ENCODE results near the gene ULK4. TPM values are rescaled to one million over a fixed set of nuclear protein-coding genes. Genes with fewer than 3 reads are reported as not detected.

ULK4 gene
- total RNA-seq, 1 experiment from 2014 or later = 8.7 TPM

GRCh38 chr3:41199866-41200668, 761.8 kb downstream of the ULK4 start:
- Histone ChIP-seq H3F3A (ENCODE audit: insufficient read depth, low read depth) (no peaks in the 10 kb centered on the region), H4K20me1 (ENCODE audit: insufficient read depth) (peaks cover 51% of the 10 kb centered on the region), H3K27me3 (ENCODE audit: insufficient read depth, low read depth) (no peaks in the 10 kb centered on the region), H2AFZ (no peak overlapping the region), H3K9me2 (ENCODE audit: insufficient read depth) (no peaks in the 10 kb centered on the region), H3K79me2 (ENCODE audit: low read depth) (peaks cover 55% of the 10 kb centered on the region), H3K4me1 (replicated peaks; ENCODE audit: insufficient read depth) (peaks cover 31% of the 10 kb centered on the region), H3K36me3 (ENCODE audit: low read depth) (peaks cover 12% of the 10 kb centered on the region), H3K4me2 (peak overlapping the region; percentile 99), H3K9me3 (ENCODE audit: insufficient read depth, low read depth) (no peaks in the 10 kb centered on the region), H3K4me3 (peak overlapping the region; percentile 95), H3K27ac (peak overlapping the region; percentile 89)
- peak in 1 of 2 experiments; percentile 17 for DNase-seq
- ChIA-PET POLR2A (ENCODE audit: unreplicated experiment) (interaction anchor here (0.6 to 0.9 kb wide), 4 partner anchors 11 to 742 kb away, joined by 3 to 7 read pairs (median 6); no protein-coding TSS in a partner anchor), CTCF (interaction anchor here (0.7 to 1.0 kb wide), 2 partner anchors 229 to 237 kb away, joined by 3 to 17 read pairs; no protein-coding TSS in a partner anchor)
- no peak for TF ChIP-seq CTCF (conservative IDR thresholded peaks at IDR 0.05)
- no peak for TF ChIP-seq EZH2 (IDR thresholded peaks at IDR 0.05; ENCODE audit: low read depth)
- intact Hi-C loops (cut with micrococcal nuclease; ENCODE audit: unreplicated experiment) = loop anchor here (2.0 to 10.0 kb wide), 6 partner anchors 83 to 885 kb away; partner anchors contain the start of gene RPL14
- BruUV-seq (replicated peaks) = no TSS peak

GRCh38 chr3:41198950-41199865, 762.7 kb downstream of the ULK4 start, which contains the start of gene CTNNB1:
Gene CTNNB1 (plus strand): TSS chr3:41199505. CDS start chr3:41224069, 24,564 bp downstream.
- no TSS peak for BruUV-seq (replicated peaks)
- TF ChIP-seq EZH2 (IDR thresholded peaks at IDR 0.05; ENCODE audit: low read depth) = no peak
- TF ChIP-seq CTCF (conservative IDR thresholded peaks at IDR 0.05) = no peak
- Histone ChIP-seq H3K4me3 (peak within 1 kb of the TSS; percentile 95), H3K9me2 (ENCODE audit: insufficient read depth) (no peaks in the 10 kb centered on the region), H3K36me3 (ENCODE audit: low read depth) (peaks cover 8% of the 10 kb centered on the region), H3K79me2 (ENCODE audit: low read depth) (peaks cover 47% of the 10 kb centered on the region), H3K4me2 (peak within 1 kb of the TSS; percentile 99), H3K9me3 (ENCODE audit: insufficient read depth, low read depth) (no peaks in the 10 kb centered on the region), H3K4me1 (replicated peaks; ENCODE audit: insufficient read depth) (peaks cover 31% of the 10 kb centered on the region), H3K27me3 (ENCODE audit: insufficient read depth, low read depth) (no peaks in the 10 kb centered on the region), H3F3A (ENCODE audit: insufficient read depth, low read depth) (no peaks in the 10 kb centered on the region), H3K27ac (peak within 1 kb of the TSS; percentile 89), H4K20me1 (ENCODE audit: insufficient read depth) (peaks cover 42% of the 10 kb centered on the region), H2AFZ (peak within 1 kb of the TSS; percentile 94)
- ChIA-PET CTCF (interaction anchor here (0.6 to 1.0 kb wide), 4 partner anchors 186 to 709 kb away, joined by 3 to 17 read pairs (median 8); no protein-coding TSS in a partner anchor), POLR2A (ENCODE audit: unreplicated experiment) (interaction anchor here (0.6 to 1.2 kb wide), 8 partner anchors 68 to 742 kb away, joined by 3 to 7 read pairs (median 4); no protein-coding TSS in a partner anchor)
- DNase-seq = peak; percentile 77 to 89
- intact Hi-C loops (cut with micrococcal nuclease; ENCODE audit: unreplicated experiment) = loop anchor here (2.0 to 5.0 kb wide), 5 partner anchors 82 to 742 kb away; partner anchors contain the start of gene RPL14
